A673 (cell line): Measurements from ENCODE around the gene LYRM4. TPM values are rescaled to one million over a fixed set of nuclear protein-coding genes. Genes with fewer than 3 reads are reported as not detected.

ENCODE experiments used
- Bru-seq: library from RNA; stranded (reverse); fragments of 400-500 nt; gene quantifications from one replicate; lab custom pipeline; 2021; lab: Mats Ljungman, UMichigan
- BruChase-seq, 2 experiments: library from RNA; stranded (reverse); fragments of 400-500 nt; gene quantifications; one replicate each; lab custom pipeline; 2021; lab: Mats Ljungman, UMichigan
- BruUV-seq: library from RNA; stranded (reverse); fragments of 400-500 nt; replicated peaks from 2 replicates; lab custom pipeline; 2021; lab: Mats Ljungman, UMichigan
- CTCF ChIA-PET: fragments of 300-600 bp; sonication (Branson Sonifier 250); formaldehyde crosslinking; loops from one replicate; lab custom pipeline; 2022; ENCODE audit warnings: antibody characterized with exemption; lab: Charles Lee
- POLR2A ChIA-PET: fragments of 300-600 bp; sonication (Branson Sonifier 250); formaldehyde crosslinking; loops from one replicate; lab custom pipeline; 2022; ENCODE audit warnings: antibody characterized with exemption; ENCODE audit not compliant: low non-redundant PET; lab: Charles Lee
- DNase-seq: peaks from one replicate; pipeline ENCODE4 v3.0.0-alpha.2; 2015; ENCODE audit warnings: low spot score
- H3K27ac ChIP-seq: fragments of 200-600 bp; sonication (generic); 2 replicates; pipeline ENCODE4 v1.5.1; 2016; ENCODE audit warnings: mixed run types, low read depth, mild to moderate bottlenecking, mixed read lengths, antibody characterized with exemption, low read length; ENCODE audit not compliant: poor library complexity, severe bottlenecking
- H3K27me3 ChIP-seq: fragments of 200-600 bp; sonication (generic); replicated peaks from 2 replicates; pipeline ENCODE4 v1.6.1; 2017; ENCODE audit warnings: mixed run types, low read depth, mild to moderate bottlenecking, mixed read lengths, antibody characterized with exemption, low read length; ENCODE audit not compliant: insufficient read depth, poor library complexity
- H3K36me3 ChIP-seq: fragments of 200-600 bp; sonication (generic); 2 replicates; pipeline ENCODE4 v1.6.1; 2016; ENCODE audit warnings: mixed run types, mild to moderate bottlenecking, mixed read lengths, antibody characterized with exemption, low read length; ENCODE audit not compliant: insufficient read depth, poor library complexity, severe bottlenecking
- H3K4me1 ChIP-seq: fragments of 200-600 bp; sonication (generic); 2 replicates; pipeline ENCODE4 v1.6.1; 2017; ENCODE audit warnings: mixed run types, mild to moderate bottlenecking, mixed read lengths, antibody characterized with exemption, low read length; ENCODE audit not compliant: insufficient read depth, poor library complexity, severe bottlenecking
- H3K4me3 ChIP-seq: fragments of 200-600 bp; sonication (generic); 2 replicates; pipeline ENCODE4 v1.5.1; 2016; ENCODE audit warnings: low read depth, mixed run types, mild to moderate bottlenecking, mixed read lengths, low read length; ENCODE audit not compliant: poor library complexity, severe bottlenecking
- H3K9me3 ChIP-seq: fragments of 200-600 bp; sonication (generic); 2 replicates; pipeline ENCODE4 v1.6.1; 2016; ENCODE audit warnings: mixed run types, low read depth, mild to moderate bottlenecking, mixed read lengths, antibody characterized with exemption, low read length; ENCODE audit not compliant: poor library complexity, severe bottlenecking
- CTCF ChIP-seq: fragments of 300-800, 200-600 bp; sonication (generic); conservative IDR thresholded peaks from 2 replicates; pipeline ENCODE4 v1.5.1; 2017; ENCODE audit warnings: low read depth, mild to moderate bottlenecking, antibody characterized with exemption, low read length, moderate library complexity, mixed read lengths
- EZH2 ChIP-seq: fragments of 200-600 bp; sonication (generic); IDR thresholded peaks from 2 replicates; pipeline ENCODE4 v1.6.1; 2017; ENCODE audit warnings: borderline replicate concordance, low read depth, mild to moderate bottlenecking, mixed read lengths, antibody characterized with exemption, low read length; ENCODE audit not compliant: poor library complexity, severe bottlenecking
- intact Hi-C: fragments of 100-400 bp; cut with micrococcal nuclease; formaldehyde crosslinking; loops from one replicate; pipeline ENCODE4 v1.10.0; 2022; ENCODE audit not compliant: unreplicated experiment
- long read RNA-seq: library from polyadenylated mRNA; stranded (forward); transcript quantifications from one replicate; pipeline ENCODE4 v2.0.0, GENCODE V29; 2022
- total RNA-seq: library from RNA; stranded (reverse); gene quantifications from 2 replicates; pipeline ENCODE4 v1.2.3, GENCODE V29; 2021

The LYRM4 gene
- total RNA-seq (50.9 and 53.6 TPM in 2 replicates), Bru-seq, nascent RNA (percentile 81 among the genes with signal in this experiment), BruChase-seq, experiment 1, labeled RNA remaining after a 2-hour chase (percentile 80 among the genes with signal in this experiment), BruChase-seq, experiment 2, labeled RNA remaining after a 6-hour chase (percentile 75 among the genes with signal in this experiment)
- long read RNA-seq, full-length matches to known transcripts = 62 of 65 reads
- long read RNA-seq, partial matches to known transcripts = 0 of 65 reads
- long read RNA-seq, other reads (novel, unspliced or antisense) = 3 of 65 reads

DNA sequence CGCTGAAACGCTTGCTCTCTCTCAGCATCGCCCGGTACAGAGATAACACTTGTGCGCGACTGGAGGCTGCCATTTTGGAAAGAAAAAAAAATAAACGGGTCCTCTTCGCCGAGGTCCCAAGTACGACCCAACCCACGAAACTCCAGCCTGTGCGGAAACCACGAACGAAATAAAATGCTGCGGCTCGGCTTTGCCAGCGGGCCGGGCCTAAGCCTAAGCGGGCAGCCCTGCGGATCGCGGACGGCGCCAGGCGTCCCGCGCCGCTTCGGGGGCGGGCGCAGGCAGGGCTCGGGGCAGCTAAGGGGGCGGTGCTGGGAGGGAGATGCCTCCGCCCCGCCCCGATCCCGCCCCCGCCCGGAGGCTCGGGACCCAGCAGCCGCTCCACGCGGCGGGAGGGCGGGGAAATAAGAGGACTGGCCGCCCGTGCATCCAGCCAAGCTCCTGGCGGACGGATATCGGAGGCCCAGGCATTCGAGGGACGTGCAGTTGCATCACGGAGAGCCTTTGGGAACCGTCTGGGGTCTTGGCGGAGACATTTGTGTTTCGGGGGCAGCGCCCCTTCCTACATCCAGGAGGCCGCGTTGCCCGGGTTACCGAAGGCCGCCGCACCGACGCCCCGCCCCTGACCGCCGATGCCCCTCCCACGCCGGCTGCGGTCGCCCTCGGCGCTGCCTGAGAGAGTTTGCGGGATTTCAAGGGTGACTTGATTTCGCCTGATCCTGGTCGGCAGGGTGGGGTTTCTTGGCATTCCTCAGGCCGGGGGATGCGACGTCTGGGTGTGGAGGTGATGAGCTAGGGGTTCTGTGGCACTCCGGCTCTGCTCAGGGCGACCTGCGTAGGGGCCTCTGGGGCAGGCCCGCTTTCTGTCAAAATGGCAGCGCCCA, at the start of gene LYRM4, which contains the start of gene FARS2:
Gene LYRM4 (minus strand): TSS at position 290 of the 884 bp plus-strand sequence. CDS start 217 bp downstream, at position 73.
Gene FARS2 (plus strand): TSS at position 853 of the 884 bp plus-strand sequence.
- ChIA-PET CTCF (no interaction called here), POLR2A (interaction anchor here (0.5 to 0.6 kb wide), 6 partner anchors 10 to 1904 kb away, joined by 3 to 9 read pairs (median 4); no protein-coding TSS in a partner anchor)
- TF ChIP-seq EZH2 = no peak
- TF ChIP-seq CTCF = peak; percentile 27; the same call in 1 of the 2 replicates
- Histone ChIP-seq H3K36me3 (no peaks in the 10 kb centered on the region), H3K27me3 (no peaks in the 10 kb centered on the region), H3K4me1 (peaks cover 16% of the 10 kb centered on the region), H3K4me3 (peak within 1 kb of the TSS; percentile 71), H3K9me3 (no peaks in the 10 kb centered on the region), H3K27ac (peak within 1 kb of the TSS; percentile 99)
- peak; percentile 93 for DNase-seq
- intact Hi-C loops = no loop called here
- BruUV-seq = no TSS peak

DNA sequence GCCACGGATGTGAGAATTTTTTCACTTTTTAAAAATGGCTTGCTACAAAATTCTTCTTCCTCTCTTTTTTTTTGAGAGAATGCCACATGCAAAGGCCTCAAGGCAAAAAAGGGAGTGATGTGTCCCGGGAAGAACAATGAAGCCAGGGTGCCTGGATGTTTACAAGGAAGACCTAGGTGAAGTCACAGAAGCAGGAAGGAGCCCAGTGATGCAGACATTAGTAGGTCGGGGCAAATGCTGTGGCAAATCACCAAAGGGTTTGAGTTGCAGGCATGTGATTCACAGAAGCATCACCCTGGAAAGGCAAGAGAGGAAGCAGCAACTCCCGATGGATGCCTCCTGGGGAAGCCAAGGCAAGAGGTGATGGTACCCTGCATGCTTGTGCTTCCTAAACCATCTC, 47.3 kb upstream of the LYRM4 start:
- Histone ChIP-seq H3K4me1 (peaks cover 13% of the 10 kb centered on the region), H3K9me3 (no peaks in the 10 kb centered on the region), H3K4me3 (no peak overlapping the region), H3K36me3 (no peaks in the 10 kb centered on the region), H3K27me3 (no peaks in the 10 kb centered on the region), H3K27ac (no peak overlapping the region)
- intact Hi-C loops = no loop called here
- CTCF ChIA-PET = no interaction called here
- POLR2A ChIA-PET = no interaction called here
- TF ChIP-seq CTCF (no peak), EZH2 (no peak)
- no TSS peak for BruUV-seq
- DNase-seq = no peak

- no peak overlapping the region for H3K4me3 ChIP-seq
- H3K9me3 ChIP-seq = no peaks in the 10 kb centered on the region
- no peak for TF ChIP-seq CTCF
- TF ChIP-seq EZH2 = no peak
- DNase-seq = no peak
- BruUV-seq = no TSS peak
- intact Hi-C loops = no loop called here
- no peak overlapping the region for H3K27ac ChIP-seq
- POLR2A ChIA-PET = no interaction called here
- CTCF ChIA-PET = no interaction called here
- peaks cover 18% of the 10 kb centered on the region for H3K4me1 ChIP-seq
- H3K36me3 ChIP-seq = no peaks in the 10 kb centered on the region
- no peaks in the 10 kb centered on the region for H3K27me3 ChIP-seq
These were observed 46.3 kb upstream of the LYRM4 start for GRCh38 chr6:5307058-5307457.
